HCT116 (cell line): Measurements from ENCODE around the gene SMTNL2.

ENCODE experiments used
- CEBPB ChIP-seq: IDR thresholded peaks from 2 replicates; pipeline ENCODE4 v1.6.1; 2012; ENCODE audit warnings: low read depth
- CTCF ChIP-seq, 3 experiments: fragments of 200-600 bp in 1 of 3; sonication (generic) in 1 of 3; IDR thresholded peaks in 2 of 3; conservative IDR thresholded peaks in 1 of 3; 2 replicates each; pipeline ENCODE4 v1.5.1; 2012 to 2017; ENCODE audit warnings: low read depth in 2 of 3, low read length in 2 of 3, antibody characterized with exemption in 1 of 3, borderline replicate concordance in 1 of 3, control low read depth in 1 of 3, mild to moderate bottlenecking in 1 of 3, mixed read lengths in 1 of 3, mixed run types in 1 of 3, moderate library complexity in 1 of 3; ENCODE audit not compliant: insufficient read depth in 1 of 3
- EZH2 ChIP-seq: fragments of 200-600 bp; sonication (generic); IDR thresholded peaks from 2 replicates; pipeline ENCODE4 v1.6.1; 2017; ENCODE audit warnings: antibody characterized with exemption, mixed run types
- EZH2phosphoT487 ChIP-seq: fragments of 200-600 bp; IDR thresholded peaks from 2 replicates; pipeline ENCODE4 v1.6.1; 2018; ENCODE audit warnings: antibody characterized with exemption, borderline replicate concordance
- MAX ChIP-seq: IDR thresholded peaks from 2 replicates; pipeline ENCODE4 v1.6.1; 2012
- POLR2A ChIP-seq: IDR thresholded peaks from 2 replicates; pipeline ENCODE4 v1.7.0; 2011; ENCODE audit warnings: borderline replicate concordance; ENCODE audit not compliant: insufficient read depth, insufficient read length; ENCODE audit errors: extremely low read depth
- POLR2AphosphoS5 ChIP-seq: IDR thresholded peaks from 2 replicates; pipeline ENCODE4 v1.6.1; 2011; ENCODE audit warnings: mild to moderate bottlenecking, low read depth, low read length, moderate library complexity
- SRF ChIP-seq: IDR thresholded peaks from 2 replicates; pipeline ENCODE4 v1.6.1; 2012; ENCODE audit warnings: low read depth
- TCF7L2 ChIP-seq: IDR thresholded peaks from 2 replicates; pipeline ENCODE4 v1.7.0; 2011; ENCODE audit warnings: borderline replicate concordance, inconsistent platforms; ENCODE audit not compliant: insufficient read depth, insufficient read length; ENCODE audit errors: extremely low read depth
- YY1 ChIP-seq: IDR thresholded peaks from 2 replicates; pipeline ENCODE4 v1.6.1; 2011; ENCODE audit warnings: low read length, low read depth, moderate library complexity, mild to moderate bottlenecking; ENCODE audit not compliant: insufficient replicate concordance; ENCODE audit errors: extremely low read depth
- ZNF274 ChIP-seq: fragments of 200-500 bp; sonication (Bioruptor generic); IDR thresholded peaks from 2 replicates; pipeline ENCODE4 v1.6.1; 2014; ENCODE audit warnings: mild to moderate bottlenecking, low read depth, low read length, inconsistent platforms

GRCh38 chr17:4600563-4600962 is 16.2 kb downstream of the SMTNL2 start:
- no peak for TF ChIP-seq POLR2A
- no peak for TF ChIP-seq POLR2AphosphoS5
- no peak for TF ChIP-seq CTCF (IDR thresholded peaks at IDR 0.05 in 2 of 3, conservative IDR thresholded peaks at IDR 0.05 in 1 of 3; ENCODE audit: borderline replicate concordance in 1 of 3, insufficient read depth in 1 of 3, low read depth in 2 of 3, low read length in 2 of 3)
- TF ChIP-seq ZNF274, result no peak
- TF ChIP-seq EZH2, result no peak
- TF ChIP-seq TCF7L2, result no peak
- TF ChIP-seq CEBPB, result no peak
- no peak for TF ChIP-seq EZH2phosphoT487
- TF ChIP-seq SRF, result no peak
- no peak for TF ChIP-seq MAX
- TF ChIP-seq YY1, result no peak
